ENCODE data around the gene C11orf91. TPM values are rescaled to one million over a fixed set of nuclear protein-coding genes. Genes with fewer than 3 reads are reported as not detected.
A peak's percentile ranks its signal among the peaks of the same experiment; 100 is the strongest.

Gene C11orf91
- total RNA-seq, 1 donor from 2014 or later, result 0.65 TPM

DNA sequence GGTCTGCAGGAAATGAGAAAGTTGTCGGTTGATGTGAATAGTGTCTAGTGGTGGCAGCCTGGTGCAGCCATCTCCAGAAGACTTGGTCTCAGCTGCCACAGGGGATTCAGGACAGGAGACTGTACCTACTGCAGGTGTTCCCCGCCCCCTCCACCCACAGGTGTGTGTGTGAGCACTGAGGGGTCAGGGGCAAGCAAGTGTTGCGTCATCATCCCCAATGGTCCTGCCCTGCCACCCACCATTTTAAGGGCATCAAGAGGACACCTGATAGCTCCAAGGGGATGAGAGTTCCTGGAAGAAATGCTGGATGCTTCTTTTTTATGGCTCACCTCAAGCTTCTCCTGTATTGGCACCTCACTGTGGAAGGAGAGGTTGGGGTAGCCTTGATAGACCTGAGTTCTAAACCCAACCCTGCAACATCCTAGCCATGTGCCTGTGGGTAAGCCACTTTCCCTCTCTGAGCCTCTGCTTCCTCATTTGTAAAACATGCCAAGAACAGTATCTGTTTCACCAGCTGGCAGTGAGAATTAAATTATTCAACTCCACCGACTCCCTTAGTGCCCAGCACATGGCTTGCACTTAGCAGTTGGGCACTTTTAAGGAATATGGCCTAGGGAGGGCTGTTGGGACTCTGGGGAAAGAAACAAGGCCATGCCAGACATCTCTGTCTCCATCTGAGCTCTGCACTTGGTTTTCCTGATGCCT, 6.1 kb downstream of the C11orf91 start:
- Mint-ChIP-seq H3K36me3 (no peaks in the 10 kb centered on the region), H3K4me1 (peaks cover 32% of the 10 kb centered on the region), H3K4me3 (no peak overlapping the region), H3K9me3 (no peaks in the 10 kb centered on the region), H3K27ac (no peak overlapping the region), H3K27me3 (ENCODE audit: low read depth) (peaks cover 15% of the 10 kb centered on the region)
- no peak for TF ChIP-seq CTCF (IDR thresholded peaks at IDR 0.05; ENCODE audit: unreplicated experiment)
- DNase-seq (ENCODE audit: low spot score in 2 of 2, unreplicated experiment in 2 of 2), result no peak

GRCh38 chr11:33692541-33692940, 8.1 kb downstream of the C11orf91 start:
- no peak overlapping the region for H3K27ac Mint-ChIP-seq
- peaks cover 32% of the 10 kb centered on the region for H3K4me1 Mint-ChIP-seq
- peaks cover 10% of the 10 kb centered on the region for H3K27me3 Mint-ChIP-seq (ENCODE audit: low read depth)

GRCh38 chr11:33692013-33692504, 8.6 kb downstream of the C11orf91 start:
- no peaks in the 10 kb centered on the region for H3K9me3 Mint-ChIP-seq
- no peaks in the 10 kb centered on the region for H3K36me3 Mint-ChIP-seq
- no peak for TF ChIP-seq CTCF (IDR thresholded peaks at IDR 0.05; ENCODE audit: unreplicated experiment)
- peaks cover 8% of the 10 kb centered on the region for H3K27me3 Mint-ChIP-seq (ENCODE audit: low read depth)
- H3K4me1 Mint-ChIP-seq, result peaks cover 32% of the 10 kb centered on the region
- H3K27ac Mint-ChIP-seq, result peak overlapping the region; percentile 91
- DNase-seq (ENCODE audit: low spot score in 2 of 2, unreplicated experiment in 2 of 2), result no peak
- H3K4me3 Mint-ChIP-seq, result no peak overlapping the region

More at GRCh38 chr11:33692541-33692940, 8.1 kb downstream of the C11orf91 start:
- Mint-ChIP-seq H3K4me3 (no peak overlapping the region), H3K9me3 (no peaks in the 10 kb centered on the region), H3K36me3 (no peaks in the 10 kb centered on the region)
- DNase-seq (ENCODE audit: low spot score in 2 of 2, unreplicated experiment in 2 of 2), result no peak
- no peak for TF ChIP-seq CTCF (IDR thresholded peaks at IDR 0.05; ENCODE audit: unreplicated experiment)

DNA sequence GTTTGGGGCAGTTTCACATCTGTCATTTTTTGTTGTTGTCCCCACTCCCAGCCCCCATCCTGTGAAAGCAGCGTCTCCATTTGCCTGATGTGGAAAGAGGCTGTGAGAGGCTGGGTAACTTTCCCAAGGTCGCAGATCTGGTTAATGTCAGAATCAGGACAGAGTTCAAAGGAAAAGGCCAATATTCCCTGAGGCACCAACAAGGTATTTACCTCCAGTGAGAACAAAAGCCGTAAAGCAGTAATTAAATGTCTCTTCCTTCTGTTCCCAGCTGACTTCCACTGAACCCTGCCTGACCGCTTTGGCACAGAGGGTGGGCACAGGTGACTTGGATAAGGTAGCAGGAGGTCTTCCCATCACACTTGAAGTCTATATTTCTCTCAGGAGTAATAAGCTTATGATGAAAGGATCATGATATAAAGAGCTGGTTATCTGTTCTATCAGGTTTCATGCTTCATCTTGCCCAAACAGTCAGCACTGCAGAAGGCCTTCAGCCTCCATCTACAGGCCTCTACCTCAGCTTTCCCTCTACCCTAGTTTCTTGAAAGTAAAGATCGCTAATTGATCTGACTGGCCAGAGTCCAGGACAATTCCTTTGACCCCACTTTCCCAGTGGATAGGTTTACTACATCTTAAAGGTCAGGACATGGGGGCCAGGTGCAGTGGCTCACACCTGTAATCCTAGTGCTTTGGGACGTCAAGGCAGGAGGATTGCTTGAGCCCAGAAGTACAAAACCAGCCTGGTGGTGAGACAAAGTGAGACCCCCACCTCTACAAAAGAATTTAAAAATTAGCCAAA, 9.4 kb downstream of the C11orf91 start:
- TF ChIP-seq CTCF (IDR thresholded peaks at IDR 0.05; ENCODE audit: unreplicated experiment), result no peak
- Mint-ChIP-seq H3K4me3 (no peak overlapping the region), H3K27me3 (ENCODE audit: low read depth) (peaks cover 3% of the 10 kb centered on the region), H3K36me3 (no peaks in the 10 kb centered on the region), H3K4me1 (peaks cover 32% of the 10 kb centered on the region), H3K9me3 (no peaks in the 10 kb centered on the region), H3K27ac (peak overlapping the region; percentile 68)
- DNase-seq (ENCODE audit: low spot score in 2 of 2, unreplicated experiment in 2 of 2), result no peak

DNA sequence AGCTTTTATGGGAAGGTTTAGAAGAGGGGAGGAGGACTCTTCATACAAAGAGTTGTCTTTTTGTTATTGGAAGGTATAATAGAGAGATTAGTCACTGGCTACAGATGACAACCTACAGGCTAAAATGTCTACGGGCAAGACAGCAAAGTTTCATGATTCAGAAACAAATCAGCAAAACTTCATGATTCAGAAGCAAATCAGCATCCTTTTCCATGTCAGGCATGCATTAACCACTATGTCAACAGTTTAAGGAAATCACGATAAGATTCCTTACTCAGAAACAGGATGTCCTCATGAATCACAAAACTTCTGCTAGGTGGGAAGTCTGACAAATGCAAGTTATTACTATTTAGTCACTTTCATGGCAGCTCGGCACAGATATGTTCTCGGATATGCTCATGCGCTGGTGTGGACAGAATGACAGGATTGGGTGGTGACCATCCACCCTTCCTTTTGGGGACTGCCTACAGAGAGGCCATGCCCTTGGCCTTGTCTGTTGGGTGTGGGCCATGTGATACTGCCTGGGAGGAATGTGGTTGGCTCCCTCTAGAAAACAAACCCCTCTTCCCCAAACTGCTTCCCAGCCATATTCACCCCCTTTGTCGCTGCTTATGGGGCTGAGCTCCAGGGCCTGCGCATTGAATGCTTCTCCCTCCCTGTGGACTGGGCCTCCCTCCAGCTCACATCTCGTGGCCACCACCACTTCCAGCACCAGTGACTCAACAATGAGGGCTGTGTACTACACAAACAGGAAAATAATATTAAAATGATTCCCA, 10.1 kb downstream of the C11orf91 start:
- peak overlapping the region; percentile 47 for H3K27ac Mint-ChIP-seq
- DNase-seq (ENCODE audit: low spot score in 2 of 2, unreplicated experiment in 2 of 2), result no peak

More for the DNA sequence above, 10.1 kb downstream of the C11orf91 start:
- no peak for TF ChIP-seq CTCF (IDR thresholded peaks at IDR 0.05; ENCODE audit: unreplicated experiment)
- Mint-ChIP-seq H3K4me1 (peaks cover 32% of the 10 kb centered on the region), H3K36me3 (no peaks in the 10 kb centered on the region), H3K27me3 (ENCODE audit: low read depth) (no peaks in the 10 kb centered on the region), H3K9me3 (no peaks in the 10 kb centered on the region), H3K4me3 (no peak overlapping the region)

Data from mesothelial cell of epicardium (in vitro differentiated cells).